Measurements from ENCODE around the gene VGLL4. TPM values are rescaled to one million over a fixed set of nuclear protein-coding genes. Genes with fewer than 3 reads are reported as not detected.

VGLL4 gene
- total RNA-seq, 1 experiment from 2014 or later, result 43.0 TPM

DNA sequence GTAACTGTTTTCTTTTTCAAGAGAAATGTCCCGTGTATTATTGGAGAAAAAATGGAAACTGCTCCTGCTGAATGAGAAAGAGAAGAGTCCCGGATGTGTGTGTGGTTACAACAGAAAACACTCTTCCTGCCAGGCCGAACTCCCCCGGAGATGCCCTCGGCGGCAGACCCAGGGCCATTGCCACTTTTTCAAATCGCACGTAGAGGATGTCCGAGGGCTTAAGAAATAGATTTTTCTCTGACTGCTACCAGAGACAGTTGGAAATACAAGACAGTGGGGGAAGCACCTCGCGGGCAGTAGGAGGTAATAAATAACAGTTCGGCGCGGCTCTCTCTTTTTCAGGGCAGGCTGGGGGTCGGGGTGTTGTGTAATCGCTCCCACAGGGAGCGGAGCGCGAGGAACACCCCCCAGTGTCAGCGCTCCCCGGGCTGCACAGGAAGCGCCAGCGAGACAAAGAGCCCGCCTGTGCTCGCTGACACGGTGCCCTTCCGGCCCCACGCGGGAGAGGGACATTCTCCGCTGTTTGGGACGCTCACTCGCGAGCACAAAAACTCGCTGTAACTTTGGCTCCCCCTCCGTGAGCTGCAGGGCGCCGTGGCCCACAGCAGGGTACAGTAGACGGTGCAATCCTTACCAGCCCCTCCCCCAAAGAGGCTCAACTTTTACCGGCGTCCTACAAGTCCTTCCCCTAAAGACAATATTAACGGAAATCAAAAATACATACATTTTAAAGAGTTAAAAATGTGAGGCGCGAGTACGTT is 1.1 kb downstream of the VGLL4 start (continued):
- TF ChIP-seq, protein P1, sequence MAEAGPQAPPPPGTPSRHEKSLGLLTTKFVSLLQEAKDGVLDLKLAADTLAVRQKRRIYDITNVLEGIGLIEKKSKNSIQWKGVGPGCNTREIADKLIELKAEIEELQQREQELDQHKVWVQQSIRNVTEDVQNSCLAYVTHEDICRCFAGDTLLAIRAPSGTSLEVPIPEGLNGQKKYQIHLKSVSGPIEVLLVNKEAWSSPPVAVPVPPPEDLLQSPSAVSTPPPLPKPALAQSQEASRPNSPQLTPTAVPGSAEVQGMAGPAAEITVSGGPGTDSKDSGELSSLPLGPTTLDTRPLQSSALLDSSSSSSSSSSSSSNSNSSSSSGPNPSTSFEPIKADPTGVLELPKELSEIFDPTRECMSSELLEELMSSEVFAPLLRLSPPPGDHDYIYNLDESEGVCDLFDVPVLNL (CRISPR knock-in tag; IDR thresholded peaks at IDR 0.05; ENCODE audit: borderline replicate concordance, low read depth), result no peak
- no peak for TF ChIP-seq NFYB (CRISPR knock-in tag; conservative IDR thresholded peaks at IDR 0.05; ENCODE audit: low read depth)
- TF ChIP-seq ZNF317 (CRISPR knock-in tag; IDR thresholded peaks at IDR 0.05; ENCODE audit: borderline replicate concordance, low read depth), result no peak
- TF ChIP-seq MXD4 (CRISPR knock-in tag; IDR thresholded peaks at IDR 0.05; ENCODE audit: borderline replicate concordance), result no peak

DNA sequence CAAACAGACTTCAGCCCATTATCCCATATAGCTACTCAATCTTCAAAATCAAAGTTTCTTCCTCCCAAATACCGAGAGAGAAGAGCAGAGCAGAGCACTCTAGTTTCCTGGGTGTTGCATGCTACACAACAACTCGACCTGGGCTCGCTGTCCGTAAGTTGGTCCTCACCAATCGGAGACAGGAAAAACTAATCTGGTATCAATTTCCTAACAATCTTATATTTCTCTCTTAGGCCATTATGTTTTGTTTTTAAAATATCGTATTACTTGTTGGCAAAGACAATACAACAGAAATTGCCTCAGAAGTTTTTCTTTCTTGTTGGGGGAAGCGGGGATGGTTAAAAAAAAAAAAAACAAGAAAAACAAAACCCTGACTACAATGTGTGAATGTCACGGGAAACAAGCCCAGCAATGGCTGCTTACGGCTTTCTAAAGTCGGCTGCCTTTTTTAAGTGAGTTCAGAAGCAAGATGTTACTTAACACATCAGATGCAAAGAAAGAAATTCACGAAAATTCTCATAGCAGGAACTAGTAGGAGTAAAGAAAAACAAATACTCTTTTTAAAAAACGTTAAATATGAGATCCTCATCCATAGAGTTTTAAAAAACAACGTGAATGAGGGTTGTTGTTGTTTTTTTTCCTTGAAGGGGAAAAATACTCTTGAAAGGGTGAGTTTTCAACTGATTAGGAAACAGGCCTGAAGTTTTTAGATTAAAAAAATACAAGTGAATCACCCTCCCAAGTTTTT is 1.9 kb downstream of the VGLL4 start:
- Mint-ChIP-seq H3K36me3 (no peaks in the 10 kb centered on the region), H3K9me3 (no peaks in the 10 kb centered on the region), H3K27me3 (ENCODE audit: low read depth) (no peaks in the 10 kb centered on the region), H3K27ac (peak overlapping the region; percentile 99), H3K4me1 (peaks cover 65% of the 10 kb centered on the region), H3K4me3 (peak overlapping the region; percentile 89)
- POLR2A ChIA-PET, result interaction anchor here (0.7 kb wide), 1 partner anchor 422 kb away, joined by 4 read pairs; no protein-coding TSS in a partner anchor
- CTCF ChIA-PET, result interaction anchor here (0.6 kb wide), 1 partner anchor 48 kb away, joined by 3 read pairs; no protein-coding TSS in a partner anchor
- ATAC-seq (no peak), DNase-seq (ENCODE audit: low spot score) (no peak)
- no peak for TF ChIP-seq JAZF1 (CRISPR knock-in tag; IDR thresholded peaks at IDR 0.05)
- TF ChIP-seq, protein P2, sequence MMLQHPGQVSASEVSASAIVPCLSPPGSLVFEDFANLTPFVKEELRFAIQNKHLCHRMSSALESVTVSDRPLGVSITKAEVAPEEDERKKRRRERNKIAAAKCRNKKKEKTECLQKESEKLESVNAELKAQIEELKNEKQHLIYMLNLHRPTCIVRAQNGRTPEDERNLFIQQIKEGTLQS (CRISPR knock-in tag; conservative IDR thresholded peaks at IDR 0.05), result no peak
- TF ChIP-seq, protein P3, sequence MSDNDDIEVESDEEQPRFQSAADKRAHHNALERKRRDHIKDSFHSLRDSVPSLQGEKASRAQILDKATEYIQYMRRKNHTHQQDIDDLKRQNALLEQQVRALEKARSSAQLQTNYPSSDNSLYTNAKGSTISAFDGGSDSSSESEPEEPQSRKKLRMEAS (CRISPR knock-in tag; IDR thresholded peaks at IDR 0.05), result no peak
- TF ChIP-seq, protein P4, sequence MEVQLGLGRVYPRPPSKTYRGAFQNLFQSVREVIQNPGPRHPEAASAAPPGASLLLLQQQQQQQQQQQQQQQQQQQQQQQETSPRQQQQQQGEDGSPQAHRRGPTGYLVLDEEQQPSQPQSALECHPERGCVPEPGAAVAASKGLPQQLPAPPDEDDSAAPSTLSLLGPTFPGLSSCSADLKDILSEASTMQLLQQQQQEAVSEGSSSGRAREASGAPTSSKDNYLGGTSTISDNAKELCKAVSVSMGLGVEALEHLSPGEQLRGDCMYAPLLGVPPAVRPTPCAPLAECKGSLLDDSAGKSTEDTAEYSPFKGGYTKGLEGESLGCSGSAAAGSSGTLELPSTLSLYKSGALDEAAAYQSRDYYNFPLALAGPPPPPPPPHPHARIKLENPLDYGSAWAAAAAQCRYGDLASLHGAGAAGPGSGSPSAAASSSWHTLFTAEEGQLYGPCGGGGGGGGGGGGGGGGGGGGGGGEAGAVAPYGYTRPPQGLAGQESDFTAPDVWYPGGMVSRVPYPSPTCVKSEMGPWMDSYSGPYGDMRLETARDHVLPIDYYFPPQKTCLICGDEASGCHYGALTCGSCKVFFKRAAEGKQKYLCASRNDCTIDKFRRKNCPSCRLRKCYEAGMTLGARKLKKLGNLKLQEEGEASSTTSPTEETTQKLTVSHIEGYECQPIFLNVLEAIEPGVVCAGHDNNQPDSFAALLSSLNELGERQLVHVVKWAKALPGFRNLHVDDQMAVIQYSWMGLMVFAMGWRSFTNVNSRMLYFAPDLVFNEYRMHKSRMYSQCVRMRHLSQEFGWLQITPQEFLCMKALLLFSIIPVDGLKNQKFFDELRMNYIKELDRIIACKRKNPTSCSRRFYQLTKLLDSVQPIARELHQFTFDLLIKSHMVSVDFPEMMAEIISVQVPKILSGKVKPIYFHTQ (CRISPR knock-in tag; IDR thresholded peaks at IDR 0.05), result no peak

DNA sequence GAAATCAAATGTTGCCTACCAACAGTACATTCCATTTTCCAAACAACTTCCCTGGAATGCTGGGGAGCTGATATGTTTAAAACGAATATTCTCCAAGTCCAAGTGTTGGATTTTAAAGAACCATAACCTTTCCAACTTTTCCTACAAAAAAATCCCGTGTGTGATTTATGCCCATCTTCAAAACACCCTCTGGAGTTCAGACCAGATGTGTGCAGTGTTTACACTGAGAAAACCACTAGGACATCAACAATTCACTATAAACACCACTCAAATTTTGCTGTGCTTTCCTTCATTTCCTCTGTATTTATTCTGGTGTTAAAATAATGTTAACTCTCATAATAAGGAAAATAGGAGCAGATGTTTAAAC is 2.4 kb downstream of the VGLL4 start:
- no peak for DNase-seq (ENCODE audit: low spot score)
- ATAC-seq, result no peak
- Mint-ChIP-seq H3K27me3 (ENCODE audit: low read depth) (no peaks in the 10 kb centered on the region), H3K27ac (peak overlapping the region; percentile 99), H3K4me3 (peak overlapping the region; percentile 89), H3K4me1 (peaks cover 70% of the 10 kb centered on the region), H3K9me3 (no peaks in the 10 kb centered on the region), H3K36me3 (no peaks in the 10 kb centered on the region)
- CTCF ChIA-PET, result interaction anchor here (0.6 kb wide), 1 partner anchor 48 kb away, joined by 3 read pairs; no protein-coding TSS in a partner anchor
- TF ChIP-seq TP53 (CRISPR knock-in tag; IDR thresholded peaks at IDR 0.05) (no peak), JAZF1 (CRISPR knock-in tag; IDR thresholded peaks at IDR 0.05) (no peak), GTF2I (CRISPR knock-in tag; conservative IDR thresholded peaks at IDR 0.05) (no peak), ZNF423 (CRISPR knock-in tag; IDR thresholded peaks at IDR 0.05) (no peak), NFYB (CRISPR knock-in tag; conservative IDR thresholded peaks at IDR 0.05; ENCODE audit: low read depth) (no peak), MYBL2 (CRISPR knock-in tag; IDR thresholded peaks at IDR 0.05) (no peak), RELA (CRISPR knock-in tag; IDR thresholded peaks at IDR 0.05; ENCODE audit: borderline replicate concordance) (no peak), ZNF396 (CRISPR knock-in tag; IDR thresholded peaks at IDR 0.05; ENCODE audit: borderline replicate concordance) (no peak), PRRX2 (CRISPR knock-in tag; IDR thresholded peaks at IDR 0.05) (no peak), NFATC4 (CRISPR knock-in tag; IDR thresholded peaks at IDR 0.05) (no peak), SOX15 (CRISPR knock-in tag; IDR thresholded peaks at IDR 0.05) (no peak)
- TF ChIP-seq, protein P5, sequence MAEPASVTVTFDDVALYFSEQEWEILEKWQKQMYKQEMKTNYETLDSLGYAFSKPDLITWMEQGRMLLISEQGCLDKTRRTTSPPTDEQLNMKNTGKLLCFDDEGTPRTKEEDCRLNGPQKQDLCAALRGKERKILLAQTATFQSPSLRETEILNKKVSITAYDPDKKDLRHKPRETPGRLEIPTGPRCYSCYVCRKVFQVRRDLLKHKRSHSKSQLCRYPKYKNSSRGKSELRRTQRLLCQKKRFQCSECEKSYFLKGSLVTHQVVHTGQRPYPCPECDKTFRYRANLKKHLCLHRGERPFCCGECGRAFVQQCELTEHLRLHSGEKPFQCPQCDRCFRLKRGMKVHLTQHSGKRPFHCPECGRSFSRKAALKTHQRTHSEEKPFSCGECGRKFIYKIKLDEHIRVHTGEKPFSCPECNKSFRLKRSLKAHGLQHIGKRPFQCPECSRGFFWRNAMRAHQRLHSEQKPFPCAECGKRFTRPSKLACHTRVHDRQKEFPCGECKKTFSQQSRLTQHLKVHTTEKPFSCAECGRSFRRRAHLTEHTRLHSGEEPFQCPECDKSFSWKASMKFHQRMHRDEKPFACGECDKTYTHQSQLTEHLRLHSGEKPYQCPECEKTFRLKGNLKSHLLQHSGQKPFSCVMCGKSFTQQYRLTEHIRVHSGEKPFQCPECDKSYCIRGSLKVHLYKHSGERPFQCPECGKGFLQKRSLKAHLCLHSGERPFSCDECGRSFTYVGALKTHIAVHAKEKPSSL (CRISPR knock-in tag; conservative IDR thresholded peaks at IDR 0.05), result no peak
- TF ChIP-seq, protein P2 (CRISPR knock-in tag; conservative IDR thresholded peaks at IDR 0.05), result no peak
- POLR2A ChIA-PET, result interaction anchor here (0.7 kb wide), 1 partner anchor 421 kb away, joined by 4 read pairs; no protein-coding TSS in a partner anchor

Data from WTC11 (cell line).